Heart left ventricle (tissue), 16 donors: Measurements from ENCODE around the gene SPINK4. TPM values are rescaled to one million over a fixed set of nuclear protein-coding genes. Genes with fewer than 3 reads are reported as not detected.

Experiments
- ATAC-seq, 4 donors: fragments of 200-7000 bp; cut with Tn5 transposase; one replicate each; pipeline ENCODE4 v1.9.1; 2020 to 2022; ENCODE audit warnings: moderate library complexity in 4 of 4, mild to moderate bottlenecking in 3 of 4, moderate number of reproducible peaks in 1 of 4
- DNase-seq, 5 donors: peaks; one replicate each; pipeline ENCODE4 v3.0.0-alpha.2; 2020
- H3K27ac ChIP-seq, 12 donors: fragments of 200-600 bp; sonication (generic) in 4 of 12; one replicate each; pipeline versions ENCODE4 v1.5.0 to v1.8.0; 2016 to 2022; ENCODE audit warnings: mild to moderate bottlenecking in 2 of 12
- H3K27me3 ChIP-seq, 9 donors: fragments of 200-600 bp; sonication (generic) in 2 of 9; one replicate each; pipeline versions ENCODE4 v1.5.1 to v1.8.0; 2016 to 2022; ENCODE audit warnings: mild to moderate bottlenecking in 3 of 9
- H3K36me3 ChIP-seq, 9 donors: fragments of 200-600 bp; sonication (generic) in 2 of 9; one replicate each; pipeline versions ENCODE4 v1.5.0 to v1.8.0; 2018 to 2022; ENCODE audit warnings: mild to moderate bottlenecking in 2 of 9
- H3K4me1 ChIP-seq, 12 donors: fragments of 200-600 bp; sonication (generic) in 4 of 12; one replicate each; pipeline versions ENCODE4 v1.5.0 to v1.8.0; 2016 to 2022; ENCODE audit warnings: mild to moderate bottlenecking in 3 of 12
- H3K4me3 ChIP-seq, 12 donors: fragments of 200-600 bp; sonication (generic) in 4 of 12; one replicate each; pipeline versions ENCODE4 v1.5.0 to v1.8.0; 2017 to 2022; ENCODE audit warnings: mild to moderate bottlenecking in 9 of 12, moderate library complexity in 4 of 12
- H3K9me3 ChIP-seq, 12 donors: fragments of 200-600 bp; sonication (generic) in 4 of 12; one replicate each; pipeline versions ENCODE4 v1.5.0 to v1.8.0; 2016 to 2022; ENCODE audit warnings: mild to moderate bottlenecking in 1 of 12
- POLR2A ChIP-seq, 2 donors: fragments of 450-650 bp; IDR thresholded peaks; one replicate each; pipeline ENCODE4 v1.6.1; 2017; ENCODE audit warnings: antibody characterized with exemption in 2 of 2, mild to moderate bottlenecking in 2 of 2, moderate library complexity in 2 of 2
- WGBS, 4 donors: extraction: QIAGEN DNeasy Blood & Tissue Kit in 2 of 4; methylation state at CpG; one replicate each; pipeline versions ENCODE4 v1.1.5 to v1.1.7; 2013 to 2018; 5-methylcytosine and 5-hydroxymethylcytosine counted together
- intact Hi-C, 10 donors: fragments of 100-400 bp; cut with DNase I; formaldehyde crosslinking; loops; one replicate each; pipeline versions ENCODE4 v1.11.1 to v1.14.2; 2022
- polyA plus RNA-seq, 2 donors: library from polyadenylated mRNA; stranded (reverse); fragments of 200-250 nt; gene quantifications; one replicate each; pipeline ENCODE4 v1.2.3, GENCODE V29; 2013
- total RNA-seq, 9 donors: library from RNA; depleted of rRNA in 2 of 9; stranded (reverse); fragments of >200 nt in 2 of 9; fragmentation: NEBNext Ultra II Directional in 3 of 9; extraction: Animal tissue kit (Norgen Biotek cat#: 25700) in 3 of 9; gene quantifications; one replicate each; pipeline versions ENCODE4 v1.1.0 to v1.2.4, GENCODE V29; 2016 to 2023
- TF ChIP-seq, protein P1 (sequence below), 12 donors: fragments of 200-600 bp; sonication (generic) in 4 of 12; IDR thresholded peaks; one replicate each; pipeline versions ENCODE4 v1.5.0 to v1.8.0; 2018 to 2022; ENCODE audit warnings: antibody characterized with exemption in 12 of 12, mild to moderate bottlenecking in 5 of 12
- donor health status: ischemic (EF 13 %, LVEDD 7.1; RV severe dilation, severe dysfunction).
- donor health status: healthy with polysubstance abuse.
- donor health status: DM: no; HTN: yes; CAD: no.
- donor health status: DM: no; HTN: no; CAD: no.
- donor health status: ischemic (EF 25% LVEDD 6.9; RV normal size, moderate dysfunction).
- donor health status: ischemic (EF 25% LVEDD 5.7; RV mildly dilated, moderate dysfunction).
- donor health status: healthy.
- donor health status: DM: yes; HTN: yes; CAD: no.
- donor health status: ischemic (EF 35%, LVEDD 5.7; RV mildly dilated, moderate dysfunction).
- donor health status: nonischemic (EF 11% LVEDD 7.7; RV severe dilation, severe dysfunction).
- donor health status: DM: yes; HTN: yes; CAD: no.
- donor health status: PGD.
- donor health status: ischemic (EF 29% LVEDD 5.4; RV normal size, mild dysfunction).
- donor health status: nonischemic (EF 23%, LVEDD 6.1; RV moderate dilation, normal function).

The SPINK4 gene
- total and polyA plus RNA-seq, 11 donors, result not detected

DNA sequence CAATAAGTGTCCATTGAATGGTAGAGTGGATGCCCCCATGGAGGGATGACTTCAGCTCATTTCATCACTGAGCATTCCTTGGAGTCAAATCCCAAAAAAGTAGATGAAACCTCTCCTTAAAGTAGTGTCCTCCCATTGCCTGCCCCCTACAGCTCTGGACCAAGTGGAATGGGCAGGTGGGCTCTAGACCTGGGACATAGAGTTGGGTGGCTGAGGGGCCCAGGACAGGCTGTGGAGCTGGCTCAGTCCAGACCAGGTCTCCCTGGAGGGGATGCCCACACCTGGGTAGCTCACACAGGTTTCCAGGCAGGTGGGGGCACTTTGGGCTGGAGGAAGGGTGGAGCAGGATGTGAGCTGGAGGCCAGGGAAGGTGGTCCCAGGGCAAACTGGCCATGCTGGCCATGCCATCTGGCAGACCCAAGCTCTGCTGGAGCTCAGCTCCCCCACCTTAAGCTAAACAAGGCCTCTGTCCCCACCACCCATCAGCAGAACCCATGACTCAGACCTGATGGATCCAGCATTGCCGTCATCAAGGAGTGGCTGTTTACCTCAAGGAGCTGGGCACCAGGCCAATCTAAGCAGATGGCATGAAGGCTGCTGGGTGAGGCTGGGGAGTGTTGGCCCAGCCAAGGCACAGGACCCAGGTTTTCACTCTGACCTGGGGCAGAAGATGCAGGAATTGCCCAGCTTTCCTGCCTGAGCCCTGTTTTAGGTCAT is 6.2 kb upstream of the SPINK4 start:
- 36 to 57% (median 44%) methylated on average over 1 of the region's 1 CpG for WGBS, 4 donors
- peak in 1 of 4 donors; percentile 35 for ATAC-seq
- Histone ChIP-seq H3K36me3 (no peaks in the 10 kb centered on the region), H3K27ac (no peak overlapping the region), H3K4me1 (no peaks in the 10 kb centered on the region), H3K4me3 (no peak overlapping the region), H3K27me3 (no peaks in the 10 kb centered on the region), H3K9me3 (no peaks in the 10 kb centered on the region)
- intact Hi-C loops, result loop anchor here in 1 of 10 donors (5.0 kb wide), 1 partner anchor 141 kb away; no protein-coding TSS in a partner anchor
- TF ChIP-seq POLR2A (IDR thresholded peaks at IDR 0.05), result no peak
- TF ChIP-seq, protein P1, sequence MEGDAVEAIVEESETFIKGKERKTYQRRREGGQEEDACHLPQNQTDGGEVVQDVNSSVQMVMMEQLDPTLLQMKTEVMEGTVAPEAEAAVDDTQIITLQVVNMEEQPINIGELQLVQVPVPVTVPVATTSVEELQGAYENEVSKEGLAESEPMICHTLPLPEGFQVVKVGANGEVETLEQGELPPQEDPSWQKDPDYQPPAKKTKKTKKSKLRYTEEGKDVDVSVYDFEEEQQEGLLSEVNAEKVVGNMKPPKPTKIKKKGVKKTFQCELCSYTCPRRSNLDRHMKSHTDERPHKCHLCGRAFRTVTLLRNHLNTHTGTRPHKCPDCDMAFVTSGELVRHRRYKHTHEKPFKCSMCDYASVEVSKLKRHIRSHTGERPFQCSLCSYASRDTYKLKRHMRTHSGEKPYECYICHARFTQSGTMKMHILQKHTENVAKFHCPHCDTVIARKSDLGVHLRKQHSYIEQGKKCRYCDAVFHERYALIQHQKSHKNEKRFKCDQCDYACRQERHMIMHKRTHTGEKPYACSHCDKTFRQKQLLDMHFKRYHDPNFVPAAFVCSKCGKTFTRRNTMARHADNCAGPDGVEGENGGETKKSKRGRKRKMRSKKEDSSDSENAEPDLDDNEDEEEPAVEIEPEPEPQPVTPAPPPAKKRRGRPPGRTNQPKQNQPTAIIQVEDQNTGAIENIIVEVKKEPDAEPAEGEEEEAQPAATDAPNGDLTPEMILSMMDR (IDR thresholded peaks at IDR 0.05), result no peak
- peak in 1 of 5 donors; percentile 33 for DNase-seq

DNA sequence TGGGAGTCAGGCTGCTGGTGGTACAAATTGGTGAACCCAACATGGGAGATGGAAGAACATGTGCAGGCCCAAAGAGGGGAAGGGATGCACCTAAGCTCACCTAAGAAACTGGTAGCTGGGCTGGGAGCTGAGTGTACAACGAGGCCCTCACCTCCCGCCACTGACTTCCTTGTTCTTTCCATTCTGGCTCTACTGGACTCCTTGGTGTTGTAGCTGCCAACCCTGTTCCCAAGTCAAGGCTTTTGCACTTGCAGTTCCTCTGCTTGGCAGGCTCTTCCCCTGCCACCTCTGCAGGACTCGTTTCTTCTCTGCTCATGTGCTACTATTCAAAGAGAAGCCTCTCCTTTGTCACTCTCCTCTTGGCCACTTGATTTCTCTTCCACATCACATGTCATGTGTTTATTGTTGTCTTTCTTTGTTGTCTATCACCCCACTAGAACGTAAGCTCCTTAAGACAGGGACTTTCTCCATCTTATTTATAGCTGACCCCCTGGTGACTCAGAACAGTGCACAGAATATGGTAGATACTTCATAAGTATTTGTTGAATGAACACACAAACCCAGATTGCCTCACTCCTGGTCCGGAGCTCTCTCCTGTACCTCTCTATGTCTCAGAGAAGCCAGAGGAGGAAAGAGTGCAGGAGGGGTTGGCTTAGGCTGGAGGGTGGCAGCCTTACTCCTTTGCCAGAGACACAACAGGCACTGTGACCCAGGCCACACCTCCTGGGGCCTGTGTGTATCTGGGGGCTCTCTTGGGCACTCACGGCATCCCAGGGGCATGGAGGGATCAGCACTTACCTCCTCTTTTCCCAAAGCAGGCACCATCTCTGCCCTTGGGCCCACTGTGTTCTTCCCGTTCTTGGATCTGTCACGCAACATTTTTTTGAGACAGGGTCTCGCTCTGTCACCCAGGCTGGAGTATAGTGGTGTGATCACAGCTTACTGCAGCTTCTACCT is 5.2 kb upstream of the SPINK4 start:
- intact Hi-C loops, result loop anchor here in 1 of 10 donors (5.0 kb wide), 1 partner anchor 142 kb away; no protein-coding TSS in a partner anchor
- Histone ChIP-seq H3K9me3 (no peaks in the 10 kb centered on the region), H3K36me3 (no peaks in the 10 kb centered on the region), H3K4me1 (peaks cover 0 to 6% (median 3%) of the 10 kb centered on the region in 12 donors), H3K4me3 (no peak overlapping the region), H3K27ac (no peak overlapping the region), H3K27me3 (no peaks in the 10 kb centered on the region)
- TF ChIP-seq, protein P1 (IDR thresholded peaks at IDR 0.05), result no peak
- no peak for TF ChIP-seq POLR2A (IDR thresholded peaks at IDR 0.05)
- 75 to 86% (median 76%) methylated on average over 9 of the region's 9 CpGs for WGBS, 4 donors
- DNase-seq, result no peak
- no peak for ATAC-seq

- DNase-seq (no peak), ATAC-seq (no peak)
- Histone ChIP-seq H3K4me1 (peaks cover 0 to 11% (median 7%) of the 10 kb centered on the region in 12 donors), H3K27me3 (no peaks in the 10 kb centered on the region), H3K4me3 (no peak overlapping the region), H3K9me3 (no peaks in the 10 kb centered on the region), H3K36me3 (no peaks in the 10 kb centered on the region), H3K27ac (no peak overlapping the region)
- intact Hi-C loops, result no loop called here
- TF ChIP-seq, protein P1 (IDR thresholded peaks at IDR 0.05), result no peak
- TF ChIP-seq POLR2A (IDR thresholded peaks at IDR 0.05), result no peak
- 76 to 81% (median 78%) methylated on average over 3 of the region's 3 CpGs for WGBS, 4 donors
Measured at GRCh38 chr9:33236571-33236970, 3.4 kb upstream of the SPINK4 start.

DNA sequence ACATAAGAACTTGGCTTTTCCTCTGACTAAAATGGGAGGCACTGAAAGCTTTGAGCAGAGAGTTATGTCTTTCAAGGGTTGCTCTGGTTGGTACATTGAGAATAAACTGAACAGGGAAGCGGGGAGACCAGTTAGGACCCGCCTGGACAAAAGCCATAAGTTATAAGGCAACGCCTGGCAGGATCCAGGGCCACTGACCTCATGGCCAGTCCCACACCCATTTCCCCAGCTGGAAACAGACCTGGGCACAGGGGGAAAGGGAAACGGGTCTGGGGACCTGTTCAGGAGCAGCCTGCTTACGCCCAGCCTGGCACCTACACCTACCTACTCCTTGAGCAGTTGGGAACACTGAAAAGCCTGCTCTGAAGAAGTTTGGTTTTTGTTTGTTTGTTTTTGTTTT is 1.3 kb downstream of the SPINK4 start:
- TF ChIP-seq, protein P1 (IDR thresholded peaks at IDR 0.05), result no peak
- TF ChIP-seq POLR2A (IDR thresholded peaks at IDR 0.05), result no peak
- H3K27me3 ChIP-seq, result no peaks in the 10 kb centered on the region
- no peak for ATAC-seq
- H3K4me1 ChIP-seq, result peaks cover 0 to 11% (median 7%) of the 10 kb centered on the region in 12 donors
- H3K36me3 ChIP-seq, result no peaks in the 10 kb centered on the region
- WGBS, 4 donors, result 79 to 90% (median 86%) methylated on average over 5 of the region's 5 CpGs
- H3K4me3 ChIP-seq, result no peak overlapping the region
- no peak overlapping the region for H3K27ac ChIP-seq
- no peaks in the 10 kb centered on the region for H3K9me3 ChIP-seq
- no peak for DNase-seq
- intact Hi-C loops, result no loop called here
